Measurements from ENCODE around the gene ATAD3B.

Gene ATAD3B

GRCh38 chr1:1425753-1426495, 45.6 kb upstream of the ATAD3B start (continued):
- no peak for TF ChIP-seq ZNF292 (tag by site-specific recombination; IDR thresholded peaks at IDR 0.05; ENCODE audit: borderline replicate concordance, low read depth)

DNA sequence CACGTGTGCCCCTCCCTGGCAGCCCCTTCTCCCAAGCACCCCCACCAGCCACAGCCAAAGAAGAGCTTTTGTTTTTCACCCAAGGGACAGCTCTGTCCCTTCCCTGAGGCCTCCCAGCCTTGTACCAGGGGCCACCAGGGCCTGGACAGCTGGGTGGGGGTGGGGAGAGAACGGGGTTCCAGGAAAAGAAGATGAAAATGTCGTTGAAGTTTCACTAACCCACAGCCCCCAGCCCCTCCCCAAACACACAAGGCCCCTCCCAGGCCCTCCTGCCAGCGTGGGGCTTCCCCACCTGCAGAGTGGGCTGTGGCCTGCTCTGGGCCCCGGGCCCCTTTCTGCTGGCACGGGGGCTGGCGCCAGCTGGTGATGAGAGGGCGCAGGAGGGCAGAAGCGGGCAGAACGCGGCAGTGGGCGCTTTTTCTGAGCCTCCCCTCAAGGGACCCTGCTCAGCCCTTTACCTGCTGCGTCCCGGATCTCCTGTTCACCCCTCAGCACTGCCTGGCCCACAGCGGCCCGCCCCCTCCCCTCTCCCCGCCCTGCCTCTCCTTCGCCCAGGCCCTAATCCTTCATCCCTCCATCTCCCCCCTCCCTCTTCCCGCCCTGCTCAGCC, 45.0 kb upstream of the ATAD3B start:
- CTCF ChIA-PET = interaction anchor here (2.0 kb wide), 1 partner anchor 15 kb away, joined by 5 read pairs; no protein-coding TSS in a partner anchor
- no peaks in the 10 kb centered on the region for H3K4me1 ChIP-seq (ENCODE audit: control insufficient read depth, insufficient read depth, low read length)
- H3K4me3 ChIP-seq (ENCODE audit: low read depth, low read length) = no peak overlapping the region
- POLR2A ChIA-PET = no interaction called here
- no peak overlapping the region for H3K27ac ChIP-seq (ENCODE audit: extremely low read depth, low read depth, low read length)
- H3K9me3 ChIP-seq (ENCODE audit: control insufficient read depth, insufficient read depth, low read depth, low read length) = no peaks in the 10 kb centered on the region
- no peaks in the 10 kb centered on the region for H3K36me3 ChIP-seq (ENCODE audit: control insufficient read depth in 2 of 2, insufficient read depth in 1 of 2, low read length in 2 of 2)
- TF ChIP-seq ZNF394 (tag by site-specific recombination; IDR thresholded peaks at IDR 0.05; ENCODE audit: borderline replicate concordance) (no peak), ZNF23 (tag by site-specific recombination; IDR thresholded peaks at IDR 0.05; ENCODE audit: borderline replicate concordance) (no peak), PRDM10 (tag by site-specific recombination; IDR thresholded peaks at IDR 0.05) (0 out of 2 replicates have a peak, but pooled peaks have one; percentile 14), HIC1 (tag by site-specific recombination; IDR thresholded peaks at IDR 0.05) (peak; percentile 70; the same call in 1 of the 2 replicates), ZNF610 (tag by site-specific recombination; IDR thresholded peaks at IDR 0.05; ENCODE audit: borderline replicate concordance) (no peak), ZNF501 (tag by site-specific recombination; IDR thresholded peaks at IDR 0.05) (no peak), SP3 (tag by site-specific recombination; IDR thresholded peaks at IDR 0.05) (no peak), ZNF169 (tag by site-specific recombination; IDR thresholded peaks at IDR 0.05) (no peak), ZXDB (tag by site-specific recombination; IDR thresholded peaks at IDR 0.05) (no peak), ZNF16 (tag by site-specific recombination; IDR thresholded peaks at IDR 0.05; ENCODE audit: low read depth) (no peak), PRDM1 (tag by site-specific recombination; IDR thresholded peaks at IDR 0.05) (no peak), ZNF629 (tag by site-specific recombination; IDR thresholded peaks at IDR 0.05) (no peak), ZNF561 (tag by site-specific recombination; IDR thresholded peaks at IDR 0.05; ENCODE audit: borderline replicate concordance) (no peak), OSR2 (tag by site-specific recombination; IDR thresholded peaks at IDR 0.05) (no peak), ZSCAN23 (tag by site-specific recombination; IDR thresholded peaks at IDR 0.05) (no peak), GLIS1 (tag by site-specific recombination; IDR thresholded peaks at IDR 0.05) (peak; percentile 25; the same call in 1 of the 2 replicates), ZNF18 (tag by site-specific recombination; IDR thresholded peaks at IDR 0.05) (no peak), ZBTB1 (tag by site-specific recombination; IDR thresholded peaks at IDR 0.05) (no peak), ZNF521 (tag by site-specific recombination; IDR thresholded peaks at IDR 0.05) (no peak), GLIS2 (tag by site-specific recombination; IDR thresholded peaks at IDR 0.05) (0 out of 2 replicates have a peak, but pooled peaks have one; percentile 35), ZNF112 (tag by site-specific recombination; IDR thresholded peaks at IDR 0.05) (no peak)
- TF ChIP-seq, protein P1, sequence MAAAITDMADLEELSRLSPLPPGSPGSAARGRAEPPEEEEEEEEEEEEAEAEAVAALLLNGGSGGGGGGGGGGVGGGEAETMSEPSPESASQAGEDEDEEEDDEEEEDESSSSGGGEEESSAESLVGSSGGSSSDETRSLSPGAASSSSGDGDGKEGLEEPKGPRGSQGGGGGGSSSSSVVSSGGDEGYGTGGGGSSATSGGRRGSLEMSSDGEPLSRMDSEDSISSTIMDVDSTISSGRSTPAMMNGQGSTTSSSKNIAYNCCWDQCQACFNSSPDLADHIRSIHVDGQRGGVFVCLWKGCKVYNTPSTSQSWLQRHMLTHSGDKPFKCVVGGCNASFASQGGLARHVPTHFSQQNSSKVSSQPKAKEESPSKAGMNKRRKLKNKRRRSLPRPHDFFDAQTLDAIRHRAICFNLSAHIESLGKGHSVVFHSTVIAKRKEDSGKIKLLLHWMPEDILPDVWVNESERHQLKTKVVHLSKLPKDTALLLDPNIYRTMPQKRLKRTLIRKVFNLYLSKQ (tag by site-specific recombination; IDR thresholded peaks at IDR 0.05; ENCODE audit: borderline replicate concordance) = no peak
- TF ChIP-seq, protein P2, sequence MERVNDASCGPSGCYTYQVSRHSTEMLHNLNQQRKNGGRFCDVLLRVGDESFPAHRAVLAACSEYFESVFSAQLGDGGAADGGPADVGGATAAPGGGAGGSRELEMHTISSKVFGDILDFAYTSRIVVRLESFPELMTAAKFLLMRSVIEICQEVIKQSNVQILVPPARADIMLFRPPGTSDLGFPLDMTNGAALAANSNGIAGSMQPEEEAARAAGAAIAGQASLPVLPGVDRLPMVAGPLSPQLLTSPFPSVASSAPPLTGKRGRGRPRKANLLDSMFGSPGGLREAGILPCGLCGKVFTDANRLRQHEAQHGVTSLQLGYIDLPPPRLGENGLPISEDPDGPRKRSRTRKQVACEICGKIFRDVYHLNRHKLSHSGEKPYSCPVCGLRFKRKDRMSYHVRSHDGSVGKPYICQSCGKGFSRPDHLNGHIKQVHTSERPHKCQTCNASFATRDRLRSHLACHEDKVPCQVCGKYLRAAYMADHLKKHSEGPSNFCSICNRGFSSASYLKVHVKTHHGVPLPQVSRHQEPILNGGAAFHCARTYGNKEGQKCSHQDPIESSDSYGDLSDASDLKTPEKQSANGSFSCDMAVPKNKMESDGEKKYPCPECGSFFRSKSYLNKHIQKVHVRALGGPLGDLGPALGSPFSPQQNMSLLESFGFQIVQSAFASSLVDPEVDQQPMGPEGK (tag by site-specific recombination; IDR thresholded peaks at IDR 0.05) = 0 out of 2 replicates have a peak, but pooled peaks have one; percentile 3

Measured in HEK293 (cell line).